GM11168 (cell line): ENCODE data around the gene GOLGA6A.
"Not testable (repeated sequence)": the region's sequence is repeated elsewhere in the genome, so short reads cannot be mapped to it uniquely, and the experiment has no call there.

Experiments
- in situ Hi-C: fragments of 300-500 bp; cut with MboI; formaldehyde crosslinking; loops from one replicate; pipeline ENCODE4 v1.12.0; 2022; ENCODE audit warnings: low sequenced_read_pairs; ENCODE audit not compliant: unreplicated experiment

Gene GOLGA6A

GRCh38 chr15:74055804-74056203 is 26.5 kb downstream of the GOLGA6A start:
- in situ Hi-C loops: no loop called here

GRCh38 chr15:74053941-74054529 is 28.3 kb downstream of the GOLGA6A start:
- in situ Hi-C loops: no loop called here

GRCh38 chr15:74053517-74053916 is 28.8 kb downstream of the GOLGA6A start:
- in situ Hi-C loops: no loop called here

- in situ Hi-C loops: not testable (repeated sequence)
These were observed 29.8 kb downstream of the GOLGA6A start for GRCh38 chr15:74052271-74053260.

- in situ Hi-C loops: no loop called here
These were observed 31.7 kb downstream of the GOLGA6A start for GRCh38 chr15:74050556-74051234.

- in situ Hi-C loops: no loop called here
These were observed 32.2 kb downstream of the GOLGA6A start for GRCh38 chr15:74050127-74050526.

GRCh38 chr15:74046275-74046674 is 36.1 kb downstream of the GOLGA6A start:
- in situ Hi-C loops: no loop called here

GRCh38 chr15:74045636-74046274 is 36.6 kb downstream of the GOLGA6A start:
- in situ Hi-C loops: no loop called here

GRCh38 chr15:74045184-74045583 is 37.2 kb downstream of the GOLGA6A start:
- in situ Hi-C loops: no loop called here

- in situ Hi-C loops: no loop called here
These were observed 37.9 kb downstream of the GOLGA6A start for GRCh38 chr15:74044267-74045110.

- in situ Hi-C loops: no loop called here
These were observed 38.7 kb downstream of the GOLGA6A start for GRCh38 chr15:74043425-74044266.

GRCh38 chr15:74042603-74043424 is 39.5 kb downstream of the GOLGA6A start:
- in situ Hi-C loops: no loop called here

- in situ Hi-C loops: no loop called here
These were observed 40.4 kb downstream of the GOLGA6A start for GRCh38 chr15:74041777-74042435.

- in situ Hi-C loops: no loop called here
These were observed 41.0 kb downstream of the GOLGA6A start for GRCh38 chr15:74041311-74041756.

- in situ Hi-C loops: no loop called here
These were observed 42.1 kb downstream of the GOLGA6A start for GRCh38 chr15:74040109-74040850.

GRCh38 chr15:74039656-74040010 is 42.7 kb downstream of the GOLGA6A start:
- in situ Hi-C loops: no loop called here
